ENCODE results near the gene DHRS4. TPM values are rescaled to one million over a fixed set of nuclear protein-coding genes. Genes with fewer than 3 reads are reported as not detected.
A peak's percentile ranks its signal among the peaks of the same experiment; 100 is the strongest.
"Not testable (repeated sequence)": the region's sequence is repeated elsewhere in the genome, so short reads cannot be mapped to it uniquely, and the experiment has no call there.

DHRS4 gene
- total and polyA plus RNA-seq, 2 of the 13 experiments (the other 11 are each of a cell fraction or from before 2014, with no cell fraction given), result 23.9 to 45.1 TPM

GRCh38 chr14:23981951-23982813, 28.6 kb downstream of the DHRS4 start (continued):
- TF ChIP-seq, protein P1, sequence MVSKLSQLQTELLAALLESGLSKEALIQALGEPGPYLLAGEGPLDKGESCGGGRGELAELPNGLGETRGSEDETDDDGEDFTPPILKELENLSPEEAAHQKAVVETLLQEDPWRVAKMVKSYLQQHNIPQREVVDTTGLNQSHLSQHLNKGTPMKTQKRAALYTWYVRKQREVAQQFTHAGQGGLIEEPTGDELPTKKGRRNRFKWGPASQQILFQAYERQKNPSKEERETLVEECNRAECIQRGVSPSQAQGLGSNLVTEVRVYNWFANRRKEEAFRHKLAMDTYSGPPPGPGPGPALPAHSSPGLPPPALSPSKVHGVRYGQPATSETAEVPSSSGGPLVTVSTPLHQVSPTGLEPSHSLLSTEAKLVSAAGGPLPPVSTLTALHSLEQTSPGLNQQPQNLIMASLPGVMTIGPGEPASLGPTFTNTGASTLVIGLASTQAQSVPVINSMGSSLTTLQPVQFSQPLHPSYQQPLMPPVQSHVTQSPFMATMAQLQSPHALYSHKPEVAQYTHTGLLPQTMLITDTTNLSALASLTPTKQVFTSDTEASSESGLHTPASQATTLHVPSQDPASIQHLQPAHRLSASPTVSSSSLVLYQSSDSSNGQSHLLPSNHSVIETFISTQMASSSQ (IDR thresholded peaks at IDR 0.05; ENCODE audit: low read depth), result peak; percentile 88
- TF ChIP-seq, protein P1 (CRISPR knock-in tag; IDR thresholded peaks at IDR 0.05; ENCODE audit: borderline replicate concordance), result peak; percentile 94
- TF ChIP-seq ZNF510 (CRISPR knock-in tag; IDR thresholded peaks at IDR 0.05; ENCODE audit: low read depth) (0 out of 2 replicates have a peak, but pooled peaks have one; percentile 57), ZNF644 (CRISPR knock-in tag; IDR thresholded peaks at IDR 0.05; ENCODE audit: low read depth) (peak; percentile 69; the same call in 1 of the 2 replicates), RARA (CRISPR knock-in tag; IDR thresholded peaks at IDR 0.05) (peak; percentile 91), HNF4G (CRISPR knock-in tag; IDR thresholded peaks at IDR 0.05; ENCODE audit: borderline replicate concordance, low read depth) (0 out of 2 replicates have a peak, but pooled peaks have one; percentile 35), MIER2 (CRISPR knock-in tag; IDR thresholded peaks at IDR 0.05) (peak; percentile 45; the same call in 1 of the 2 replicates), ZSCAN29 (CRISPR knock-in tag; conservative IDR thresholded peaks at IDR 0.05) (peak; percentile 74; the same call in 1 of the 2 replicates), SOX5 (CRISPR knock-in tag; IDR thresholded peaks at IDR 0.05; ENCODE audit: borderline replicate concordance) (peak; percentile 88)
- not testable (repeated sequence) for TF ChIP-seq HNF4G (IDR thresholded peaks at IDR 0.05; ENCODE audit: borderline replicate concordance, low read depth, low read length)
- TF ChIP-seq, protein P2, sequence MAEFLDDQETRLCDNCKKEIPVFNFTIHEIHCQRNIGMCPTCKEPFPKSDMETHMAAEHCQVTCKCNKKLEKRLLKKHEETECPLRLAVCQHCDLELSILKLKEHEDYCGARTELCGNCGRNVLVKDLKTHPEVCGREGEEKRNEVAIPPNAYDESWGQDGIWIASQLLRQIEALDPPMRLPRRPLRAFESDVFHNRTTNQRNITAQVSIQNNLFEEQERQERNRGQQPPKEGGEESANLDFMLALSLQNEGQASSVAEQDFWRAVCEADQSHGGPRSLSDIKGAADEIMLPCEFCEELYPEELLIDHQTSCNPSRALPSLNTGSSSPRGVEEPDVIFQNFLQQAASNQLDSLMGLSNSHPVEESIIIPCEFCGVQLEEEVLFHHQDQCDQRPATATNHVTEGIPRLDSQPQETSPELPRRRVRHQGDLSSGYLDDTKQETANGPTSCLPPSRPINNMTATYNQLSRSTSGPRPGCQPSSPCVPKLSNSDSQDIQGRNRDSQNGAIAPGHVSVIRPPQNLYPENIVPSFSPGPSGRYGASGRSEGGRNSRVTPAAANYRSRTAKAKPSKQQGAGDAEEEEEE (CRISPR knock-in tag; IDR thresholded peaks at IDR 0.05; ENCODE audit: borderline replicate concordance), result 0 out of 2 replicates have a peak, but pooled peaks have one; percentile 20
- TF ChIP-seq, protein P3, sequence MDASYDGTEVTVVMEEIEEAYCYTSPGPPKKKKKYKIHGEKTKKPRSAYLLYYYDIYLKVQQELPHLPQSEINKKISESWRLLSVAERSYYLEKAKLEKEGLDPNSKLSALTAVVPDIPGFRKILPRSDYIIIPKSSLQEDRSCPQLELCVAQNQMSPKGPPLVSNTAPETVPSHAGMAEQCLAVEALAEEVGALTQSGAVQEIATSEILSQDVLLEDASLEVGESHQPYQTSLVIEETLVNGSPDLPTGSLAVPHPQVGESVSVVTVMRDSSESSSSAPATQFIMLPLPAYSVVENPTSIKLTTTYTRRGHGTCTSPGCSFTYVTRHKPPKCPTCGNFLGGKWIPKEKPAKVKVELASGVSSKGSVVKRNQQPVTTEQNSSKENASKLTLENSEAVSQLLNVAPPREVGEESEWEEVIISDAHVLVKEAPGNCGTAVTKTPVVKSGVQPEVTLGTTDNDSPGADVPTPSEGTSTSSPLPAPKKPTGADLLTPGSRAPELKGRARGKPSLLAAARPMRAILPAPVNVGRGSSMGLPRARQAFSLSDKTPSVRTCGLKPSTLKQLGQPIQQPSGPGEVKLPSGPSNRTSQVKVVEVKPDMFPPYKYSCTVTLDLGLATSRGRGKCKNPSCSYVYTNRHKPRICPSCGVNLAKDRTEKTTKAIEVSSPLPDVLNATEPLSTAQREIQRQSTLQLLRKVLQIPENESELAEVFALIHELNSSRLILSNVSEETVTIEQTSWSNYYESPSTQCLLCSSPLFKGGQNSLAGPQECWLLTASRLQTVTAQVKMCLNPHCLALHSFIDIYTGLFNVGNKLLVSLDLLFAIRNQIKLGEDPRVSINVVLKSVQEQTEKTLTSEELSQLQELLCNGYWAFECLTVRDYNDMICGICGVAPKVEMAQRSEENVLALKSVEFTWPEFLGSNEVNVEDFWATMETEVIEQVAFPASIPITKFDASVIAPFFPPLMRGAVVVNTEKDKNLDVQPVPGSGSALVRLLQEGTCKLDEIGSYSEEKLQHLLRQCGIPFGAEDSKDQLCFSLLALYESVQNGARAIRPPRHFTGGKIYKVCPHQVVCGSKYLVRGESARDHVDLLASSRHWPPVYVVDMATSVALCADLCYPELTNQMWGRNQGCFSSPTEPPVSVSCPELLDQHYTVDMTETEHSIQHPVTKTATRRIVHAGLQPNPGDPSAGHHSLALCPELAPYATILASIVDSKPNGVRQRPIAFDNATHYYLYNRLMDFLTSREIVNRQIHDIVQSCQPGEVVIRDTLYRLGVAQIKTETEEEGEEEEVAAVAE (CRISPR knock-in tag; IDR thresholded peaks at IDR 0.05; ENCODE audit: borderline replicate concordance), result 0 out of 2 replicates have a peak, but pooled peaks have one; percentile 69
